Measurements from ENCODE around the gene MMP12.

Gene MMP12

DNA sequence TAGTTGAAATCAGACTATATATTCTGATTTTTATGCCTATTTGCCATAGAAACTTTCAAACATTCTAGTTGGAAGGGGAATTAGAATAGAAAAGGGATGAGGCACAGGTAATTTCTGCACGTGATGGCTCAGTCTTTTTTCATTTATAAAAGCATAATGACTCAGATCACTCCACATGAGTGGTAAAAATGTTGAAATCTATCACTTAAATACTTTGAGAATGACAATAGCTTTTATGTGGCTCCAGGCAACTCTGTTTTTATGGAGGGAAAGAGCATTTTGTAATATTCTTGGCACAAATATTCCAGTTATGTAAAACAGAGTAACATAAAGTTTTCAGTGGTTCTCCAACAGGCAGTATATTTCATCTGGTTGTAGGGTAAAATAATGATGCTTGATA is 25.5 kb downstream of the MMP12 start:
- H3K27me3 ChIP-seq (ENCODE audit: control insufficient read depth in 1 of 2, insufficient read depth in 2 of 2, low read length in 2 of 2) = no peaks in the 10 kb centered on the region
- H3K9ac ChIP-seq (ENCODE audit: low read length) = no peak overlapping the region

GRCh38 chr11:102846292-102846691 is 28.5 kb downstream of the MMP12 start:
- no peak overlapping the region for H3K27ac ChIP-seq (ENCODE audit: low read depth, low read length)
- H3K9me3 ChIP-seq (ENCODE audit: low read length) = no peaks in the 10 kb centered on the region
- H3K4me3 ChIP-seq (ENCODE audit: low read depth in 1 of 2, low read length in 2 of 2) = no peak overlapping the region
- peaks cover 8% of the 10 kb centered on the region for H3K4me1 ChIP-seq (ENCODE audit: insufficient read depth, low read length)
- no peaks in the 10 kb centered on the region for H3K27me3 ChIP-seq (ENCODE audit: control insufficient read depth in 1 of 2, insufficient read depth in 2 of 2, low read length in 2 of 2)
- no peaks in the 10 kb centered on the region for H3K36me3 ChIP-seq (ENCODE audit: insufficient read depth, low read length)
- H3K9ac ChIP-seq (ENCODE audit: low read length) = no peak overlapping the region

More for the DNA sequence above, 25.5 kb downstream of the MMP12 start:
- no peak overlapping the region for H3K4me3 ChIP-seq (ENCODE audit: low read depth in 1 of 2, low read length in 2 of 2)
- H3K9me3 ChIP-seq (ENCODE audit: low read length) = no peaks in the 10 kb centered on the region
- no peaks in the 10 kb centered on the region for H3K36me3 ChIP-seq (ENCODE audit: insufficient read depth, low read length)
- peaks cover 11% of the 10 kb centered on the region for H3K4me1 ChIP-seq (ENCODE audit: insufficient read depth, low read length)
- H3K27ac ChIP-seq (ENCODE audit: low read depth, low read length) = no peak overlapping the region

DNA sequence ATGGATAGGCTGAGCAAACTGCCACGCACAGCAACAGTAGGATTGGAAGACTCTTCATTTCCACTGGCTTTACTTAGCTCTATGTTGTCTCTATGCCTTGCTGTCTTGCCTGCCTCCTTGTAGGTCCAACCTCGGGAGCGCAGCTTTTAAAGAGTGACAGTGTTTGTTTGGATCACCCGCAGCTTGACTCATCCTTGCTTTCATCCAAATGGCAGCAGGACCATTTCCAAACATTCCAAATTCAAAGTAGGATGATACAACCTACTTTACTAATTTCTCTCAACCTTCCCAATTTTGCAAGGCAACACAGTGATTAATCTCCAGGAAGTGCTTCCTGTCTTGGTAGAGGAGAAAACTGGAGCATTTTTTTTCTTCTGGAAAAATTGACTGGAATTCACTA is 31.3 kb downstream of the MMP12 start, which contains the start of gene MMP3:
Gene MMP3, minus strand, starts transcription at position 121 of the 400 bp plus-strand sequence. Its CDS starts 63 bp downstream, at position 58.
- no peaks in the 10 kb centered on the region for H3K9me3 ChIP-seq (ENCODE audit: low read length)
- H3K36me3 ChIP-seq (ENCODE audit: insufficient read depth, low read length) = no peaks in the 10 kb centered on the region
- H3K27ac ChIP-seq (ENCODE audit: low read depth, low read length) = no peak within 1 kb of the TSS
- H3K27me3 ChIP-seq (ENCODE audit: control insufficient read depth in 1 of 2, insufficient read depth in 2 of 2, low read length in 2 of 2) = no peaks in the 10 kb centered on the region
- H3K4me3 ChIP-seq (ENCODE audit: low read depth in 1 of 2, low read length in 2 of 2) = no peak within 1 kb of the TSS
- H3K9ac ChIP-seq (ENCODE audit: low read length) = no peak within 1 kb of the TSS
- H3K4me1 ChIP-seq (ENCODE audit: insufficient read depth, low read length) = no peaks in the 10 kb centered on the region

GRCh38 chr11:102842930-102843329 is 31.9 kb downstream of the MMP12 start:
- Histone ChIP-seq H3K27me3 (ENCODE audit: control insufficient read depth in 1 of 2, insufficient read depth in 2 of 2, low read length in 2 of 2) (no peaks in the 10 kb centered on the region), H3K4me3 (ENCODE audit: low read depth in 1 of 2, low read length in 2 of 2) (no peak overlapping the region), H3K9me3 (ENCODE audit: low read length) (no peaks in the 10 kb centered on the region), H3K36me3 (ENCODE audit: insufficient read depth, low read length) (no peaks in the 10 kb centered on the region), H3K27ac (ENCODE audit: low read depth, low read length) (no peak overlapping the region), H3K4me1 (ENCODE audit: insufficient read depth, low read length) (no peaks in the 10 kb centered on the region), H3K9ac (ENCODE audit: low read length) (no peak overlapping the region)

- Histone ChIP-seq H3K9me3 (ENCODE audit: low read length) (no peaks in the 10 kb centered on the region), H3K27me3 (ENCODE audit: control insufficient read depth in 1 of 2, insufficient read depth in 2 of 2, low read length in 2 of 2) (no peaks in the 10 kb centered on the region), H3K4me3 (ENCODE audit: low read depth in 1 of 2, low read length in 2 of 2) (no peak overlapping the region), H3K36me3 (ENCODE audit: insufficient read depth, low read length) (no peaks in the 10 kb centered on the region), H3K4me1 (ENCODE audit: insufficient read depth, low read length) (peaks cover 8% of the 10 kb centered on the region), H3K27ac (ENCODE audit: low read depth, low read length) (no peak overlapping the region), H3K9ac (ENCODE audit: low read length) (no peak overlapping the region)
Observed at GRCh38 chr11:102840018-102840417, 34.8 kb downstream of the MMP12 start.

DNA sequence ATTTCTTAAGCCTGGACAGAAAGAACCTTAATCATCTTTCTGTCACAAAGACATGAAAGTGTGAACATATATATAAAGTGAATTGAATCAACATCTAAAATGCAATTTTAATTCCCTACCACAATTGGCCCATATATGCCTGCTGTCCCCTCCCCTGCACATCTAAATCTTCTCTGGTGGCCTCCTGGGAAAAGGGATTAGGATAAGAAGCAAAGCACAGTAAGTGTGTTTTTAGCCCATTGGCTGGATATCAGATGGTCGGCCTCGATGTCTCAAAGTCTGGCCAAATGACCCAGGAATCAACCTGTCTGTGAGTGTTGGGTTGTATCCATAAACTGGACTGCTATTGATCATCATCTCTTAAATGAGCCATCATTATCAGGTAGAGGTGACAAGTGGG is 37.1 kb downstream of the MMP12 start:
- Histone ChIP-seq H3K9me3 (ENCODE audit: low read length) (no peaks in the 10 kb centered on the region), H3K27me3 (ENCODE audit: control insufficient read depth in 1 of 2, insufficient read depth in 2 of 2, low read length in 2 of 2) (no peaks in the 10 kb centered on the region), H3K9ac (ENCODE audit: low read length) (no peak overlapping the region), H3K27ac (ENCODE audit: low read depth, low read length) (no peak overlapping the region), H3K4me1 (ENCODE audit: insufficient read depth, low read length) (peaks cover 8% of the 10 kb centered on the region), H3K36me3 (ENCODE audit: insufficient read depth, low read length) (no peaks in the 10 kb centered on the region), H3K4me3 (ENCODE audit: low read depth in 1 of 2, low read length in 2 of 2) (no peak overlapping the region)

DNA sequence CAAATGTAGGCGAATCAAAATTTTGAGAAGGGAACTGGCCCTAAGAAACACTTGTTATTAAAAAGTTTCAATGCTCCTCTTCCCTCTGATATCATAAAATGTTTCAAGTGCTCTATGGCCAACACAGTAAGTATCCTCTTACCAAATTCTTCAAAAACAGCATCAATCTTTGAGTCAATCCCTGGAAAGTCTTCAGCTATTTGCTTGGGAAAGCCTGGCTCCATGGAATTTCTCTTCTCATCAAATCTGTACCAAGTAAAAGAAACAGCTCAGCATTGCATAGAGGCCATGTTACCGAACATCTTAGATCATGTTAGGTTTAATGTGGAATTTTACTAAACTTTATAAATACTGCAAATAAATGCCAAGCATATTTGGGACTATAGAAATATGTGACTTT is 37.6 kb downstream of the MMP12 start:
- Histone ChIP-seq H3K9ac (ENCODE audit: low read length) (no peak overlapping the region), H3K27me3 (ENCODE audit: control insufficient read depth in 1 of 2, insufficient read depth in 2 of 2, low read length in 2 of 2) (no peaks in the 10 kb centered on the region), H3K9me3 (ENCODE audit: low read length) (no peaks in the 10 kb centered on the region), H3K4me3 (ENCODE audit: low read depth in 1 of 2, low read length in 2 of 2) (no peak overlapping the region), H3K36me3 (ENCODE audit: insufficient read depth, low read length) (no peaks in the 10 kb centered on the region), H3K27ac (ENCODE audit: low read depth, low read length) (no peak overlapping the region), H3K4me1 (ENCODE audit: insufficient read depth, low read length) (peaks cover 8% of the 10 kb centered on the region)

GRCh38 chr11:102836290-102836875 is 38.4 kb downstream of the MMP12 start:
- H3K4me3 ChIP-seq (ENCODE audit: low read depth in 1 of 2, low read length in 2 of 2) = no peak overlapping the region
- H3K9ac ChIP-seq (ENCODE audit: low read length) = no peak overlapping the region
- H3K27ac ChIP-seq (ENCODE audit: low read depth, low read length) = no peak overlapping the region
- no peaks in the 10 kb centered on the region for H3K36me3 ChIP-seq (ENCODE audit: insufficient read depth, low read length)
- H3K27me3 ChIP-seq (ENCODE audit: control insufficient read depth in 1 of 2, insufficient read depth in 2 of 2, low read length in 2 of 2) = no peaks in the 10 kb centered on the region
- H3K4me1 ChIP-seq (ENCODE audit: insufficient read depth, low read length) = peaks cover 8% of the 10 kb centered on the region
- H3K9me3 ChIP-seq (ENCODE audit: low read length) = no peaks in the 10 kb centered on the region

DNA sequence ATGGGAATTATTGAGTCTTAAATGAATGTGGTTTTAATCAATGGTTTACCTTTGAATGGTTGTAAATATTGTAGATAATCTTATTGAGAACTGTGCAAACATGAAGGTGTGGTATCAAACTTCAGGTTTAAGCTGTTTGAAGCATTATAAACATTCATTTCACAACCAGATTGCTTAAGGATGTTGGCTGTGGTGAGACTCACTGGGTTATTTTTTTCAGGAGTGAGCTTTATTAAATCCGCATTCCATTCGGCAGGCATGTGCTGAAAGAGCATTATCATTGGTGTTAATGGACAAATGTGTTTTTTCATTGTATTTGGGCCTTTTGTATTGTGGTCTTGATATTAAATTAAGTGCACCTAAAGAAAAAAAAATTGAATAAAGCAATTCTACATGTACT is 41.1 kb downstream of the MMP12 start:
- H3K27me3 ChIP-seq (ENCODE audit: control insufficient read depth in 1 of 2, insufficient read depth in 2 of 2, low read length in 2 of 2) = no peaks in the 10 kb centered on the region
- H3K36me3 ChIP-seq (ENCODE audit: insufficient read depth, low read length) = no peaks in the 10 kb centered on the region
- H3K4me1 ChIP-seq (ENCODE audit: insufficient read depth, low read length) = peaks cover 8% of the 10 kb centered on the region
- no peaks in the 10 kb centered on the region for H3K9me3 ChIP-seq (ENCODE audit: low read length)
- no peak overlapping the region for H3K4me3 ChIP-seq (ENCODE audit: low read depth in 1 of 2, low read length in 2 of 2)
- no peak overlapping the region for H3K27ac ChIP-seq (ENCODE audit: low read depth, low read length)
- H3K9ac ChIP-seq (ENCODE audit: low read length) = no peak overlapping the region

GRCh38 chr11:102832612-102833011 is 42.2 kb downstream of the MMP12 start:
- Histone ChIP-seq H3K9me3 (ENCODE audit: low read length) (no peaks in the 10 kb centered on the region), H3K27me3 (ENCODE audit: control insufficient read depth in 1 of 2, insufficient read depth in 2 of 2, low read length in 2 of 2) (no peaks in the 10 kb centered on the region), H3K27ac (ENCODE audit: low read depth, low read length) (no peak overlapping the region), H3K9ac (ENCODE audit: low read length) (no peak overlapping the region), H3K4me3 (ENCODE audit: low read depth in 1 of 2, low read length in 2 of 2) (no peak overlapping the region), H3K4me1 (ENCODE audit: insufficient read depth, low read length) (peaks cover 8% of the 10 kb centered on the region), H3K36me3 (ENCODE audit: insufficient read depth, low read length) (no peaks in the 10 kb centered on the region)

DNA sequence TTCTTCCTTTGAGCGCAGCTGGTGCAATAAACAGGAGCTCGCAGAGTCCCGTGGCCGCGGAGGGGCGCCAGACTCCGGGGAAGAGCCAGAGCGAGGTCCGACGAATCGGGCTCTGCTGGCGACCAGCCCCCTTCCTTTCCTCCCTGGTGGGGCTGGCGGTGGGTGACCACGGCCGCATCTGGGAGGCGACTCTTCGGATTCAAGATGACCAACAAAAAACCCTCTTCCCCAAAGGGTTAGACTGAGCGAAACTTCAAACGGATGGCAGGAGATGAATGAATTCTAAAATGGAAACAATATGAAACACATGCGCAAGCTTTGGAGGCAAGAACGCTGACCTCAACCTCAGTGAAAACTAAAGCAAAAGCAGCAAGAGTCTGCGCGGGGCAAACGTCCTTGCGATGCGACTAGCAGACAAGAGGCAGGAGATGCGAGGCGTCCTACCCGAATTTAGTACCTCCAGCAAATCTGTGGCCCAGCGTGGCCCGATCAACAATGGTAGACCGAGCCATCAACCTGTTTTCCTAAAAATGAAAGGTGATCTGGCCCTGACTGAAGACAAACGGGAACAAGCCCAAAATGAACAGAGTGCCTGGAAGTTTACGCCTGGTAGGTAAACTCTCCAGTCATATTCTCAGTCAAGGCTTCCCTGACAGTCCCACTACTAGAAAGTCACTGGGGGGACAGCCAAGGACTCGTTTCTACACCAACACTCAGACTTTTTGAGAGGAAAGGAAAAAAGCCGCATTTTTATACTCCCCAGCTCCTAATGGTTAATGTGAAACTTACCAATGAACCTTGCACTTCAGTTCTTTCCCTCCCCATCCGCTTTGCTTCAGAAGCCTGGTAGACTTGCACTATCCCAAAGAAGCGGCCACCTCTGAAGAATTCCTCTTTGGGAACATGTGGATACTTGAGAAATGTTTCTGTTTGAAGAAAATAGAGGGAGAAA is 43.0 kb downstream of the MMP12 start:
- H3K4me3 ChIP-seq (ENCODE audit: low read depth in 1 of 2, low read length in 2 of 2) = peak overlapping the region; percentile 17 to 24
- H3K36me3 ChIP-seq (ENCODE audit: insufficient read depth, low read length) = no peaks in the 10 kb centered on the region
- H3K9me3 ChIP-seq (ENCODE audit: low read length) = no peaks in the 10 kb centered on the region
- H3K9ac ChIP-seq (ENCODE audit: low read length) = no peak overlapping the region
- peaks cover 8% of the 10 kb centered on the region for H3K4me1 ChIP-seq (ENCODE audit: insufficient read depth, low read length)
- H3K27ac ChIP-seq (ENCODE audit: low read depth, low read length) = no peak overlapping the region
- H3K27me3 ChIP-seq (ENCODE audit: control insufficient read depth in 1 of 2, insufficient read depth in 2 of 2, low read length in 2 of 2) = no peaks in the 10 kb centered on the region
